IMR-90 (cell line): ENCODE measurements around the gene CD55.

ENCODE experiments used
- BHLHE40 ChIP-seq: fragments of 150-350 bp; IDR thresholded peaks from 2 replicates; pipeline ENCODE4 v1.6.1; 2016; ENCODE audit warnings: mild to moderate bottlenecking, low read depth, low read length
- CEBPB ChIP-seq: IDR thresholded peaks from 2 replicates; pipeline ENCODE4 v1.6.1; 2012; ENCODE audit warnings: low read depth, low read length, improper control_type of control experiment
- CHD1 ChIP-seq: IDR thresholded peaks from 2 replicates; pipeline ENCODE4 v1.6.1; 2012; ENCODE audit warnings: low read depth, low read length, improper control_type of control experiment
- FOS ChIP-seq: fragments of 150-350 bp; IDR thresholded peaks from 2 replicates; pipeline ENCODE4 v1.6.1; 2016; ENCODE audit warnings: low read depth, low read length
- MAFK ChIP-seq: IDR thresholded peaks from 2 replicates; pipeline ENCODE4 v1.6.1; 2012; ENCODE audit warnings: low read depth, low read length, improper control_type of control experiment
- MAZ ChIP-seq: IDR thresholded peaks from 2 replicates; pipeline ENCODE4 v1.6.1; 2012; ENCODE audit warnings: low read depth, mild to moderate bottlenecking, low read length, improper control_type of control experiment, moderate library complexity, borderline replicate concordance
- MXI1 ChIP-seq: IDR thresholded peaks from 2 replicates; pipeline ENCODE4 v1.6.1; 2012; ENCODE audit warnings: low read depth, mild to moderate bottlenecking, low read length, moderate library complexity, borderline replicate concordance
- NFE2L2 ChIP-seq: fragments of 150-350 bp; IDR thresholded peaks from 2 replicates; pipeline ENCODE4 v1.6.1; 2016; ENCODE audit warnings: low read depth, mild to moderate bottlenecking, low read length
- POLR2A ChIP-seq: IDR thresholded peaks from 2 replicates; pipeline ENCODE4 v1.6.1; 2012; ENCODE audit warnings: mild to moderate bottlenecking, low read depth, low read length
- RFX5 ChIP-seq: IDR thresholded peaks from 2 replicates; pipeline ENCODE4 v1.8.0; 2012; ENCODE audit warnings: low read depth, mild to moderate bottlenecking, low read length, moderate library complexity
- SMC3 ChIP-seq: fragments of 150-350 bp; IDR thresholded peaks from 2 replicates; pipeline ENCODE4 v1.6.1; 2016; ENCODE audit warnings: low read depth, mild to moderate bottlenecking, antibody characterized with exemption, low read length, moderate library complexity
- TF ChIP-seq, protein P1 (sequence below): conservative IDR thresholded peaks from 2 replicates; pipeline ENCODE4 v1.5.1; 2012; ENCODE audit warnings: mild to moderate bottlenecking, low read depth, low read length, improper control_type of control experiment
- TF ChIP-seq, protein P2 (sequence below): fragments of 150-350 bp; IDR thresholded peaks from 2 replicates; pipeline ENCODE4 v1.6.1; 2016; ENCODE audit warnings: low read depth, mild to moderate bottlenecking, low read length, moderate library complexity, borderline replicate concordance

DNA sequence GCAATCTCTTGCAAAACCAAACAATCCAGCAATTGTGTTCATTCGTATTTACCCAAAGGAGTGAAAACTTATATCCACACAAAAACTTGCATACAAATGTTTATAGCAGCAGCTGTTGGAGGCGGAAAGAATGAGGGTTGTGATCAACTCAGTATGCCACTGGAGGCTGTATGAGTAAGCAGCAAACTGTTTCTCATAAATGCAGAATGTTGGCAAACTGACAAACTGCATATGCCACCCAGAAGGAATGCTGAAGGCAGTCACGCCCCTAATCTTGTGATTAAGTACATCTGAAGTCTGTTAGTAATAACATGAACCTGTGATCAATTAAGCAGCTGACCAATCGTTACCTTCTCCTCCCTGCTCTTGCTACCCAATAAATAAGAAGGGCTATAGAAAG is 72.1 kb downstream of the CD55 start:
- no peak for TF ChIP-seq MAZ
- TF ChIP-seq, protein P1, sequence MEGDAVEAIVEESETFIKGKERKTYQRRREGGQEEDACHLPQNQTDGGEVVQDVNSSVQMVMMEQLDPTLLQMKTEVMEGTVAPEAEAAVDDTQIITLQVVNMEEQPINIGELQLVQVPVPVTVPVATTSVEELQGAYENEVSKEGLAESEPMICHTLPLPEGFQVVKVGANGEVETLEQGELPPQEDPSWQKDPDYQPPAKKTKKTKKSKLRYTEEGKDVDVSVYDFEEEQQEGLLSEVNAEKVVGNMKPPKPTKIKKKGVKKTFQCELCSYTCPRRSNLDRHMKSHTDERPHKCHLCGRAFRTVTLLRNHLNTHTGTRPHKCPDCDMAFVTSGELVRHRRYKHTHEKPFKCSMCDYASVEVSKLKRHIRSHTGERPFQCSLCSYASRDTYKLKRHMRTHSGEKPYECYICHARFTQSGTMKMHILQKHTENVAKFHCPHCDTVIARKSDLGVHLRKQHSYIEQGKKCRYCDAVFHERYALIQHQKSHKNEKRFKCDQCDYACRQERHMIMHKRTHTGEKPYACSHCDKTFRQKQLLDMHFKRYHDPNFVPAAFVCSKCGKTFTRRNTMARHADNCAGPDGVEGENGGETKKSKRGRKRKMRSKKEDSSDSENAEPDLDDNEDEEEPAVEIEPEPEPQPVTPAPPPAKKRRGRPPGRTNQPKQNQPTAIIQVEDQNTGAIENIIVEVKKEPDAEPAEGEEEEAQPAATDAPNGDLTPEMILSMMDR, result no peak
- peak; percentile 43; the same call in 1 of the 2 replicates for TF ChIP-seq BHLHE40
- no peak for TF ChIP-seq POLR2A
- TF ChIP-seq SMC3, result no peak
- TF ChIP-seq NFE2L2, result no peak
- peak; percentile 25; the same call in 1 of the 2 replicates for TF ChIP-seq CEBPB
- TF ChIP-seq, protein P2, sequence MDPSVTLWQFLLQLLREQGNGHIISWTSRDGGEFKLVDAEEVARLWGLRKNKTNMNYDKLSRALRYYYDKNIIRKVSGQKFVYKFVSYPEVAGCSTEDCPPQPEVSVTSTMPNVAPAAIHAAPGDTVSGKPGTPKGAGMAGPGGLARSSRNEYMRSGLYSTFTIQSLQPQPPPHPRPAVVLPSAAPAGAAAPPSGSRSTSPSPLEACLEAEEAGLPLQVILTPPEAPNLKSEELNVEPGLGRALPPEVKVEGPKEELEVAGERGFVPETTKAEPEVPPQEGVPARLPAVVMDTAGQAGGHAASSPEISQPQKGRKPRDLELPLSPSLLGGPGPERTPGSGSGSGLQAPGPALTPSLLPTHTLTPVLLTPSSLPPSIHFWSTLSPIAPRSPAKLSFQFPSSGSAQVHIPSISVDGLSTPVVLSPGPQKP, result no peak
- TF ChIP-seq MXI1, result no peak
- no peak for TF ChIP-seq MAFK
- TF ChIP-seq CHD1, result no peak
- no peak for TF ChIP-seq RFX5
- TF ChIP-seq FOS, result 0 out of 2 replicates have a peak, but pooled peaks have one; percentile 23
